GM21367 (cell line): ENCODE measurements around the gene SCGB1C1.
"Not testable (repeated sequence)": the region's sequence is repeated elsewhere in the genome, so short reads cannot be mapped to it uniquely, and the experiment has no call there.

ENCODE experiments used
- ATAC-seq: cut with Tn5 transposase; IDR thresholded peaks from one replicate; pipeline ENCODE4 v1.9.1; 2021; ENCODE audit not compliant: unreplicated experiment

SCGB1C1 gene

GRCh38 chr11:192674-193128 lies at the start of gene SCGB1C1:
Gene SCGB1C1, plus strand, starts transcription at chr11:193078. Its CDS starts 22 bp downstream, at chr11:193100.
- ATAC-seq: not testable (repeated sequence)

- ATAC-seq: not testable (repeated sequence)
Measured at GRCh38 chr11:180242-180641, 12.6 kb upstream of the SCGB1C1 start.

GRCh38 chr11:189200-189783 lies 3.6 kb upstream of the SCGB1C1 start:
- ATAC-seq: not testable (repeated sequence)

- ATAC-seq: not testable (repeated sequence)
Measured at GRCh38 chr11:189843-190311, 3.0 kb upstream of the SCGB1C1 start.

GRCh38 chr11:190546-190945 lies 2.3 kb upstream of the SCGB1C1 start:
- not testable (repeated sequence) for ATAC-seq

- ATAC-seq: not testable (repeated sequence)
Measured at GRCh38 chr11:191490-192478, 1.1 kb upstream of the SCGB1C1 start.

- ATAC-seq: not testable (repeated sequence)
Measured at GRCh38 chr11:193481-193880, 603 bp downstream of the SCGB1C1 start.

- no peak for ATAC-seq
Measured at GRCh38 chr11:196786-197731, 4.2 kb downstream of the SCGB1C1 start.

- ATAC-seq: no peak
Measured at GRCh38 chr11:197741-198235, 4.9 kb downstream of the SCGB1C1 start.

GRCh38 chr11:198236-198806 lies 5.4 kb downstream of the SCGB1C1 start:
- ATAC-seq: no peak

GRCh38 chr11:199004-199581 lies 6.2 kb downstream of the SCGB1C1 start:
- no peak for ATAC-seq

- no peak for ATAC-seq
Measured at GRCh38 chr11:199782-200181, 6.9 kb downstream of the SCGB1C1 start.

GRCh38 chr11:200224-201003 lies 7.5 kb downstream of the SCGB1C1 start:
- no peak for ATAC-seq

- ATAC-seq: no peak
Measured at GRCh38 chr11:201966-202365, 9.1 kb downstream of the SCGB1C1 start.

- no peak for ATAC-seq
Measured at GRCh38 chr11:202490-202889, 9.6 kb downstream of the SCGB1C1 start.

GRCh38 chr11:203056-203944 lies 10.4 kb downstream of the SCGB1C1 start:
- no peak for ATAC-seq

GRCh38 chr11:203945-204586 lies 11.2 kb downstream of the SCGB1C1 start:
- ATAC-seq: no peak
